Right atrium auricular region (tissue), 2 donors: ENCODE results near the gene RARRES2. TPM values are rescaled to one million over a fixed set of nuclear protein-coding genes. Genes with fewer than 3 reads are reported as not detected.

Experiments used
- DNase-seq: peaks from one replicate; pipeline ENCODE4 v3.0.0-alpha.2; 2019; ENCODE audit warnings: low spot score
- H3K27ac ChIP-seq, 2 donors: fragments of 200-600 bp; sonication (generic); 1 replicate in 1 of 2; 2 replicates in 1 of 2; pipeline ENCODE4 v1.5.1; 2016 to 2019
- H3K27me3 ChIP-seq, 2 donors: fragments of 200-600 bp; sonication (generic); one replicate each; pipeline versions ENCODE4 v1.5.1 to v1.6.0; 2017 to 2019
- H3K36me3 ChIP-seq: fragments of 200-600 bp; sonication (generic); one replicate; pipeline ENCODE4 v1.5.1; 2016
- H3K4me1 ChIP-seq, 2 donors: fragments of 200-600 bp; sonication (generic); one replicate each; pipeline versions ENCODE4 v1.5.1 to v1.6.0; 2017 to 2019
- H3K4me3 ChIP-seq, 2 donors: fragments of 200-600 bp; sonication (generic); 1 replicate in 1 of 2; 2 replicates in 1 of 2; pipeline ENCODE4 v1.5.1; 2017 to 2019; ENCODE audit warnings: mild to moderate bottlenecking in 1 of 2, moderate library complexity in 1 of 2
- H3K9me3 ChIP-seq, 2 donors: fragments of 200-600 bp; sonication (generic); one replicate each; pipeline ENCODE4 v1.5.1; 2019
- total RNA-seq, 2 donors: library from RNA; depleted of rRNA; stranded (reverse); fragments of >200 nt; gene quantifications; one replicate each; pipeline ENCODE4 v1.1.0, GENCODE V29; 2016
- TF ChIP-seq, protein P1 (sequence below), 2 donors: fragments of 200-600 bp; sonication (generic); IDR thresholded peaks; one replicate each; pipeline ENCODE4 v1.5.1; 2019; ENCODE audit warnings: antibody characterized with exemption in 2 of 2

The RARRES2 gene
- total RNA-seq, 2 donors from 2014 or later = 105 to 197 TPM

DNA sequence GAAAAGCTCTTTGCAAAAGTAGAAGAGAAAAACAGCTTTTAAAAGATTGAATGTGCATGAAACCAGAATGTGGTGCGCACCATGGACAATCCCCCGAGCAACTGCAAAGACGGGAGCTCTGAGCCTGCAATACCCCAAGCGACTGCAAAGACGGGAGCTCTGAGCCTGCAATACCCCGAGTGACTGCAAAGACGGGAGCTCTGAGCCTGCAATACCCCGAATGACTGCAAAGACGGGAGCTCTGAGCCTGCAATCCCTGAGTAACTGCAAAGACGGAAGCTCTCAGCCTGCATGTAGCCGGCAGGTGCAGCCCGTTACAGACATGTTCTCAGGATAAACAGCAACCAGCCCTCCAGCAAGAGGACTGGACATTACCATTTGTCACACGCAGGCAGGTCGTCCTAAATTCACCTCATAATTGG lies 43.9 kb upstream of the RARRES2 start:
- H3K27ac ChIP-seq = no peak overlapping the region
- H3K9me3 ChIP-seq = no peaks in the 10 kb centered on the region
- no peaks in the 10 kb centered on the region for H3K27me3 ChIP-seq
- no peak overlapping the region for H3K4me3 ChIP-seq
- TF ChIP-seq, protein P1, sequence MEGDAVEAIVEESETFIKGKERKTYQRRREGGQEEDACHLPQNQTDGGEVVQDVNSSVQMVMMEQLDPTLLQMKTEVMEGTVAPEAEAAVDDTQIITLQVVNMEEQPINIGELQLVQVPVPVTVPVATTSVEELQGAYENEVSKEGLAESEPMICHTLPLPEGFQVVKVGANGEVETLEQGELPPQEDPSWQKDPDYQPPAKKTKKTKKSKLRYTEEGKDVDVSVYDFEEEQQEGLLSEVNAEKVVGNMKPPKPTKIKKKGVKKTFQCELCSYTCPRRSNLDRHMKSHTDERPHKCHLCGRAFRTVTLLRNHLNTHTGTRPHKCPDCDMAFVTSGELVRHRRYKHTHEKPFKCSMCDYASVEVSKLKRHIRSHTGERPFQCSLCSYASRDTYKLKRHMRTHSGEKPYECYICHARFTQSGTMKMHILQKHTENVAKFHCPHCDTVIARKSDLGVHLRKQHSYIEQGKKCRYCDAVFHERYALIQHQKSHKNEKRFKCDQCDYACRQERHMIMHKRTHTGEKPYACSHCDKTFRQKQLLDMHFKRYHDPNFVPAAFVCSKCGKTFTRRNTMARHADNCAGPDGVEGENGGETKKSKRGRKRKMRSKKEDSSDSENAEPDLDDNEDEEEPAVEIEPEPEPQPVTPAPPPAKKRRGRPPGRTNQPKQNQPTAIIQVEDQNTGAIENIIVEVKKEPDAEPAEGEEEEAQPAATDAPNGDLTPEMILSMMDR (IDR thresholded peaks at IDR 0.05) = no peak
- H3K4me1 ChIP-seq = peaks cover 0 to 33% of the 10 kb centered on the region in 2 donors
- H3K36me3 ChIP-seq = no peaks in the 10 kb centered on the region
- DNase-seq = no peak

DNA sequence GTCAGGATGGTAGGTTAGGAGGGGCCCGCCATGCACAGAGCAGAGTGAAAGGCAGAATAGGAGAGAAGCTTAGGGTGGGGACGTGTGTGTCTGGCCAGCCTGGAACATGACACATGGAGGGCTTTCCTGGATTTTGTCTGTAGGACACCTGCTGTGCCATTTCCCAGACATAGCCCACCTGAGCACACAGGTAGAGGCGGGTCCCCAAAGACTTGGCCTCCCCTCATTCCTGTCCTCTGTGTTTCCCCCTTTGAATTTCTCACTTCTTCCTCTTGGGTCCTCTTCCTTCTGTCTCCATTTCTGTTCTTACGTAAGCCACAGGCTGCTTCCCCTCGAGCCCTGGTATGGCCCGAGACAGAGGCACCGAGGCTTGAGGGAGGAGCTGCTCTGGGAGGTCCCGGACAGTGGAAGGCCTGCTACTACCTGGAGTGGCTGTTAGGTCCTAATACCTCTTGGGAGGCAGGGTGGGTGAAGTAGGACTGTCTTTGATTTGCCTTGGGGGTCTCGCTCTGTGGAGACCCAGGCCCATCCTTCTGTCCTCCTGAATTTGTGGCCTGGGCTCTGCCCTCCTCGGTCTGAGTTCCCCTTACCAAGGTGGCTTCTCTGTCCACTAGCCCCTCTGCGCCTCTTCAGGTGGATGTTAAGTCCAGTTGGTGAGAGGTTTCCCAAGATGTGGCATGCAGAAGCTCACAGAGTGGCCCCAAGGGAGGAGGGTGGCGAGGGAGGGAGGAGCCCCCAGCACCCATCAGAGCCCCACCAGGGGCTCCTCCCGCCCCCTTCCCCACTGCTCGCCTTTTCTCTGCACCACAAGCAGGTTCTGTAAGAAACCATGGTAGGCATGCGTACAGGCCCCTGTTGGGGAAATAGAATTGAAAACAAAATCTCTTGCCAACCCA lies 43.2 kb upstream of the RARRES2 start:
- H3K27ac ChIP-seq = no peak overlapping the region
- DNase-seq = no peak
- peaks cover 0 to 39% of the 10 kb centered on the region in 2 donors for H3K4me1 ChIP-seq
- TF ChIP-seq, protein P1 (IDR thresholded peaks at IDR 0.05) = no peak
- H3K27me3 ChIP-seq = no peaks in the 10 kb centered on the region
- H3K36me3 ChIP-seq = no peaks in the 10 kb centered on the region
- no peak overlapping the region for H3K4me3 ChIP-seq
- H3K9me3 ChIP-seq = no peaks in the 10 kb centered on the region

DNA sequence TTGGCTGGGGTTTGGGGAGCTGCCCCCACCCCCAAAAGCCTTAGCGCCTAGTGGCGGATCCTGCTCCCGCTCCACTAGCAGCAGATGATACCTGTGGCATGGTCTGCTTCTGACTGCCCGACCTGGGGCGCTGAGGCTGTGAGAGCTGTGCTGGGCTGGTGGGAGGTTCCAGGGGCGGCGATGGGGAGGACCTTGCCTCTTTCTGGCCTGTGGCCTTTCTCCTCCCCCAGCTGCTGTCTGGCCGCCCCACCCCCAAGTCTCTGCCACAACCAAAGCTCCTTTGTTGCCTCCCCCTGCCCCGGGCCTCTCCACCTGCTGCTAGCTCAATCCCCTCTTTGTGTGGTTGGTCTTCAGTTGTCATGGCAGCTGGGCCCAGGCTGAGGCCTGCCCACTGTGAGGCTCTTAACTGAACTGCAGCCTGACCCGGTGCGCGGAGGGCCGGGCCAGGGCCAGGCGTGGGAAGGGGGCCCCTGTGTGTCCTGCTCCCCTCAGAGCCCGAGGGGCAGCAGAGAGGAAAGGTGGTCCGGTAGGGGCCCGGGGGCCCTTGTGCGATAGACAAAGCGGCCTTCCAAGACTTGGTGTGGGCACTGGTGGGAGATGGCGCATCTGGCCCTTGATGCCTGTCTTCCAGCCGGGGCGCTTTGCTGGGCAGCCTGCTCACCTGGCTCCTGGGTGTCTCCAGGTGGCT lies 42.4 kb upstream of the RARRES2 start:
- DNase-seq = no peak
- Histone ChIP-seq H3K4me3 (no peak overlapping the region), H3K9me3 (no peaks in the 10 kb centered on the region), H3K36me3 (no peaks in the 10 kb centered on the region), H3K27ac (no peak overlapping the region), H3K4me1 (peaks cover 0 to 34% of the 10 kb centered on the region in 2 donors), H3K27me3 (no peaks in the 10 kb centered on the region)
- TF ChIP-seq, protein P1 (IDR thresholded peaks at IDR 0.05) = no peak

DNA sequence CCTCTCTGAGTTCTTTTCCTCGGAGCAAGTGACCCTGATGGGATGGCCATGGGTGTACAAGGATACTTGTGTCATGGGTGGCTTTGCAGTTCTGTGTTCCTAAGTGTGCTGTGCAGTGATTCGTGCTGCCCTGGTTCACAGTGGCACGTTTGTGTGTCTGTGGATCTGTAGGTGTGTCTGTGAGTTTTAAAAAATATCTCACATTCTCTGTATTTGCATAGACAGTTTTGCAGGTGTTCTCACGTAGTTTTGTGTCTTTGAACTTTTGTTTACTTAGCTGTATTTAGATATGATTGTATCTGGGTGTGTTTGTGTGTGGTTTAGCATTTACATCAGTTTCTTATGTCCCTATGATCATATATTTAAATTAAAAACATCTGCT lies 41.4 kb upstream of the RARRES2 start:
- H3K4me1 ChIP-seq = peaks cover 0 to 42% of the 10 kb centered on the region in 2 donors
- H3K27me3 ChIP-seq = no peaks in the 10 kb centered on the region
- TF ChIP-seq, protein P1 (IDR thresholded peaks at IDR 0.05) = no peak
- H3K36me3 ChIP-seq = no peaks in the 10 kb centered on the region
- H3K9me3 ChIP-seq = no peaks in the 10 kb centered on the region
- H3K4me3 ChIP-seq = no peak overlapping the region
- DNase-seq = no peak
- H3K27ac ChIP-seq = no peak overlapping the region

DNA sequence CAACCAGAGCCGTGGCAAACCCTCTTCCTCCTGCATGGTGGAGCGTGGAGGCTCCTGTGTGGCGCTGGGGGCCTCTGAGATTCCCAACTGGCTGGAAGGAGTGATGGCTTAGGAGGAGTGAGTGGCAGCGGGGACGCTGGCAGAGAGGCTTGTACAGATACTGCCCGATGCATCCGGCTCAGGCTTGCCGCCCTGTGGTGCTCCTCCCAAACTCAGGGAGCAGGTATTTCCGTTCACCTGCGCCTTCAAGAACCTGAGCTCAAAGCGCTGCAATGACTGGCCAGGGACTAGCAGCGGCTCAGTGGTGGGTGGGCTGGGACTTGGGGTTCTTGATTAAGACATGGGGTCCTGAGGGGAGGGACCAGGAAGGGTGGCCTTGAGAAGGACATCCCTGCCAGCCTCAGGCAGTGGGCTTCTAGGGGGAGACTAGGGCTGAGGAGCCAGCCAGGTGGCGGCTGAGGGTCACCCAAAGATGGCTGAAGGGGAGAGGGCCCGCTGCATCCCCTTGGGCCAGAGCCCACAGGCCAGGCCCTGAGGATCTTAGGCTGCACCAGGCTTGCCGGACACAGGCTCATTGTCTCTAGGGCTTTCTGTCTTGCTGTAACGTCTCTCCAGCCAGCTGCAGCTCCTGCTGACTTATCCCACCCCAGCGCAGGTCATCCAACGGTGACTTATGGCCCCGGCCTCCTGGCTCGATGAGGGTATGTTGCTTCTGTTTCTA lies 40.9 kb upstream of the RARRES2 start:
- no peak overlapping the region for H3K4me3 ChIP-seq
- no peak for DNase-seq
- H3K36me3 ChIP-seq = no peaks in the 10 kb centered on the region
- H3K9me3 ChIP-seq = no peaks in the 10 kb centered on the region
- TF ChIP-seq, protein P1 (IDR thresholded peaks at IDR 0.05) = no peak
- H3K27me3 ChIP-seq = no peaks in the 10 kb centered on the region
- H3K4me1 ChIP-seq = peaks cover 0 to 46% of the 10 kb centered on the region in 2 donors
- H3K27ac ChIP-seq = no peak overlapping the region
